Kidney epithelial cell (primary cell): Measurements from ENCODE around the gene YARS1. TPM values are rescaled to one million over a fixed set of nuclear protein-coding genes. Genes with fewer than 3 reads are reported as not detected.

Experiments used
- DNase-seq: peaks from one replicate; pipeline ENCODE4 v3.0.0-alpha.2; 2010; ENCODE audit warnings: low read depth
- H3K27me3 ChIP-seq: 2 replicates; pipeline ENCODE4 v1.6.0; 2011; ENCODE audit warnings: low read length; ENCODE audit not compliant: control insufficient read depth, insufficient read depth
- H3K36me3 ChIP-seq: 2 replicates; pipeline ENCODE4 v1.5.1; 2011; ENCODE audit warnings: low read length; ENCODE audit not compliant: control insufficient read depth, insufficient read depth
- H3K4me3 ChIP-seq: 2 replicates; pipeline ENCODE4 v1.5.1; 2011; ENCODE audit warnings: low read depth, mild to moderate bottlenecking, control low read depth, low read length
- total RNA-seq: library from RNA; depleted of rRNA; stranded (reverse); fragments of >200 nt; gene quantifications from 2 replicates; pipeline ENCODE4 v1.2.3, GENCODE V29; 2015
- TF ChIP-seq, protein P1 (sequence below): IDR thresholded peaks from 2 replicates; pipeline ENCODE4 v1.5.1; 2011; ENCODE audit warnings: mild to moderate bottlenecking, moderate library complexity, low read length, control low read depth, inconsistent platforms; ENCODE audit not compliant: insufficient read depth, poor library complexity, severe bottlenecking

The YARS1 gene
- total RNA-seq, 1 donor from 2014 or later: 167 TPM

DNA sequence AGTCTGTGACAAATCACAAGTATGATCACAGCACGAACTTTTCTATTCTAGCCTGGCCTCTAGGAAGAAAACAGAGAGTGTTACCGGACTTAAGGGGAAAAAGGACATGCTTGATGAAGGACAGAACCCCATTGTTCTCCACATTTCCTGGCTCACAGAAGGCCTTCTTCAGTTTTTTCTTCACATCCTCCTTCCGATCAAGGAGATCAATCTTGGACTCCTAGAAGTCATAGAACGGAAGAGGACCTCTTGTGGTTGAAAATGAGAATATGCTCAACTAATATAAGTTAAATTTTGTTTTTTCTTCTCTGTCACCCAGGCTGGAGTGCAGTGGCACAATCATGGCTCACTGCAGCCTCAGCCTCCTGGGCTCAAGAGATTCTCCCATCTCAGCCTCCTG is 30.3 kb downstream of the YARS1 start:
- no peak overlapping the region for H3K4me3 ChIP-seq
- peaks cover 5% of the 10 kb centered on the region for H3K36me3 ChIP-seq
- TF ChIP-seq, protein P1, sequence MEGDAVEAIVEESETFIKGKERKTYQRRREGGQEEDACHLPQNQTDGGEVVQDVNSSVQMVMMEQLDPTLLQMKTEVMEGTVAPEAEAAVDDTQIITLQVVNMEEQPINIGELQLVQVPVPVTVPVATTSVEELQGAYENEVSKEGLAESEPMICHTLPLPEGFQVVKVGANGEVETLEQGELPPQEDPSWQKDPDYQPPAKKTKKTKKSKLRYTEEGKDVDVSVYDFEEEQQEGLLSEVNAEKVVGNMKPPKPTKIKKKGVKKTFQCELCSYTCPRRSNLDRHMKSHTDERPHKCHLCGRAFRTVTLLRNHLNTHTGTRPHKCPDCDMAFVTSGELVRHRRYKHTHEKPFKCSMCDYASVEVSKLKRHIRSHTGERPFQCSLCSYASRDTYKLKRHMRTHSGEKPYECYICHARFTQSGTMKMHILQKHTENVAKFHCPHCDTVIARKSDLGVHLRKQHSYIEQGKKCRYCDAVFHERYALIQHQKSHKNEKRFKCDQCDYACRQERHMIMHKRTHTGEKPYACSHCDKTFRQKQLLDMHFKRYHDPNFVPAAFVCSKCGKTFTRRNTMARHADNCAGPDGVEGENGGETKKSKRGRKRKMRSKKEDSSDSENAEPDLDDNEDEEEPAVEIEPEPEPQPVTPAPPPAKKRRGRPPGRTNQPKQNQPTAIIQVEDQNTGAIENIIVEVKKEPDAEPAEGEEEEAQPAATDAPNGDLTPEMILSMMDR: peak; percentile 24
- H3K27me3 ChIP-seq: no peaks in the 10 kb centered on the region
- DNase-seq: no peak

DNA sequence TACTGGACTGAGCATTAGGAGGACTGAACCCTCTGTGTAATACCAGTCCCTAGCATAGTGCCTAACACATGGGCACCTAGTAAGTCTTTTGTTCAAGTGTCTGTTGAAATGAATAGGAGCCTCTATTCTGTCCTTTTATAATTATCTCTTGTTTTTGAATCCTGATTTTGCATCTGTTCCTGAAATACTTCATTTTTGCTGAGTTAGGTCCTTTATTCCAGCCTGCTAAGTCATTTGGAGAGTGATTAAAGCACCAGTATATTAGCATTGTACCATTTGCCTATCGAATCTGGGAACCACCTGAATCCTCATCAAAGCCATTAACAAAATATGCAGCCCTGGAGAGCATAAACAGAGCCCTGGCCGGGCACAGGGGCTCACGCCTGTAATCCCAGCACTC is 32.3 kb downstream of the YARS1 start:
- H3K27me3 ChIP-seq: no peaks in the 10 kb centered on the region
- TF ChIP-seq, protein P1: no peak
- no peak overlapping the region for H3K4me3 ChIP-seq
- H3K36me3 ChIP-seq: peaks cover 6% of the 10 kb centered on the region
- DNase-seq: no peak

DNA sequence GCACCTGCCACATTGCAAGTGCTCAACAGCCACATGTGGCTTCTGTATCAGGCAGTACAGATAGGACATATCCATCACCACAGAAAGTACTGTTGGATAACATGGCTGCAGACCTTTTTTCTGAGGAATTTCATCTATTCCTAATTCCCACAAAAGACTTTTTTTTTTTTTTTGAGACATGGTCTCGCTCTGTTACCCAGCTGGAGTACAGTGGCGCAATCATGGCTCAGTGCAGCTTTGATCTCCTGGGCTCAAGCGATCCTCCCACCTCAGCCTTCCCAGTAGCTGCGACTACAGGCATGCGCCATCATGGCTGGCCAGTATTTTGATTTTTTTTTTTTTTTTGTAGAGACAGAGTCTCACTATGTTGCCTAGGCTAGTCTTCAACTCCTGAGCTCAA is 33.3 kb downstream of the YARS1 start:
- Histone ChIP-seq H3K27me3 (no peaks in the 10 kb centered on the region), H3K36me3 (peaks cover 6% of the 10 kb centered on the region), H3K4me3 (no peak overlapping the region)
- DNase-seq: no peak
- TF ChIP-seq, protein P1: no peak

DNA sequence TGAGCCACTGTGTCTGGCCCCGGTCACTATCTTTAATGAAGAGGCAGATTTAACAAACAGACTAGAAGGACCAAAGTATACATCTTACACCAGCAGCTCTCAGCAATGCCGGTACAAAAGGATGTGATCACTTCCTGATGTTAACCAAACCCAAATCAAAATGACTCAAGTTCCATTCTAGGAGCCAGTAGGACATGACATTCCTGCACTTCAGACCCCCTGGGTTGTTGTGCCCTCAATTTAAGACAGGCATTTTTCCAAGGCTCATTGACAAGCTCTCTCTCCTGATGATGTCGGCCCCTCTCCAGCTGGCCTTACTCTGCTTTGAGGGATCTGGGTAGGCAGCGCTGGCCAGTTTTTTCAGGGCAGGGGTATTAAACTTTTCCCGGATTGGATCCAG is 35.1 kb downstream of the YARS1 start:
- H3K36me3 ChIP-seq: peaks cover 6% of the 10 kb centered on the region
- TF ChIP-seq, protein P1: no peak

DNA sequence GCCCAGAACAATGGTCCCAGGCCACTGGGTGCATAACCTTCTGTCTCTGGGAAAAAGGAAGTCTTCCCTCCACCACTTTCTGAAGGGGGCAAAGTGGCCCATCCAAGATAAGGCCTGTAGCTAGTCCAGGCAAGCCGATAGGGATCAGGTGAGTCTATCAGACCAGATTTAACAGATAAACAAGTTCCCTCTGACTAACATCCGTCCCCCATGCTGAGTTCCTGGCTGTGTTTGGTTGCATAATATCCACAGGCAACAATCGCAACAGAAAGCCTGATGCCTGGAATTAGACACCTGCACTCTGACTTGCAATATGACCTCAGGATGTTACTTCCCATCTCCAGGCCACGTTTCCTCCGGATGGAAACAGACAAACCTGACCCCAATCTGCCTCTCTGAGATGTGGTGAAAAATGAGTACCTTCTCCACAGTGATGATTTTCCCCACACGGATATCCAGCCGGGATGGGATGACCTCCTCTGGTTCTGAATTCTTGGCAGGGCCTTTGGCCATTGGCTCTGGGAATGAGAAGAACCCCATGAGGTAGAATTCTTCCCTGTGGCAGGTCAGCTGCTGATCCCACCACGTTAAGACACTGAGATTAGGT is 36.4 kb downstream of the YARS1 start:
- TF ChIP-seq, protein P1: no peak
- Histone ChIP-seq H3K36me3 (peaks cover 8% of the 10 kb centered on the region), H3K4me3 (no peak overlapping the region), H3K27me3 (no peaks in the 10 kb centered on the region)
- DNase-seq: no peak

More for the DNA sequence above, 35.1 kb downstream of the YARS1 start:
- H3K27me3 ChIP-seq: no peaks in the 10 kb centered on the region
- DNase-seq: no peak
- H3K4me3 ChIP-seq: no peak overlapping the region

DNA sequence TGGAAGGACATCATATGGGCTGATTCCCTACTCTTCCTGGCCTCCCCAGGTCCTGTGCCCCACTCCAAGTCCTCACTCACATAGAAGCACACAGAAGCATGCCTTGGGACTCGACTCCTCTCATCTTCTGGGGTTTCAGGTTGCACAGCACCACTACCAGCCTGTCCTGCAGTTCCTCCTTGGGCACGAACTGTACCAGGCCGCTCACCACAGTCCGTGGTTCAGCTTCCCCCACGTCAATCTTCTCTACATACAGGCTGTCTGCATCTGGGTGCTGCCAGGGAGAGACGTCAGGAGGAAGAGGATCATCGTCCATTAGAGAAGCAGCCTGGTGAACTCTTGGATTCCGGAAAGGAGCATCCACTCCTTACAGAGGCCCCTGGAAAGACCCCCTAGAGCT is 37.2 kb downstream of the YARS1 start:
- Histone ChIP-seq H3K36me3 (peaks cover 10% of the 10 kb centered on the region), H3K27me3 (no peaks in the 10 kb centered on the region), H3K4me3 (no peak overlapping the region)
- TF ChIP-seq, protein P1: no peak
- DNase-seq: no peak
